ENCODE data around the gene NDRG4. TPM values are rescaled to one million over a fixed set of nuclear protein-coding genes. Genes with fewer than 3 reads are reported as not detected.
"Not testable (repeated sequence)": the region's sequence is repeated elsewhere in the genome, so short reads cannot be mapped to it uniquely, and the experiment has no call there.

NDRG4 gene
- total and polyA plus RNA-seq, 8 donors, result 1.9 to 48.7 (median 12.0) TPM

- intact Hi-C loops (cut with DNase I; ENCODE audit: low total_unique reads), result loop anchor here (5.0 kb wide), 1 partner anchor 148 kb away; no protein-coding TSS in a partner anchor
- DNase-seq, result no peak
- Histone ChIP-seq H3K9me3 (no peaks in the 10 kb centered on the region), H3K27ac (no peak overlapping the region), H3K4me3 (no peak overlapping the region), H3K27me3 (no peaks in the 10 kb centered on the region), H3K4me1 (peaks cover 0 to 8% (median 6%) of the 10 kb centered on the region in 4 donors), H3K36me3 (no peaks in the 10 kb centered on the region)
- WGBS, 5 donors, result 73 to 79% (median 77%) methylated on average over 11 of the region's 11 CpGs
- TF ChIP-seq EP300 (IDR thresholded peaks at IDR 0.05), result no peak
- TF ChIP-seq POLR2A (IDR thresholded peaks at IDR 0.05), result no peak
- no peak for TF ChIP-seq POLR2AphosphoS5 (IDR thresholded peaks at IDR 0.05)
- no peak for TF ChIP-seq CTCF (IDR thresholded peaks at IDR 0.05)
Measured at GRCh38 chr16:58485184-58485887, 14.6 kb upstream of the NDRG4 start.

GRCh38 chr16:58487566-58488351, 12.2 kb upstream of the NDRG4 start:
- no peak for TF ChIP-seq POLR2A (IDR thresholded peaks at IDR 0.05)
- peak in 5 of 7 experiments; percentile 83 to 92 (median 89) for TF ChIP-seq CTCF (IDR thresholded peaks at IDR 0.05)
- TF ChIP-seq POLR2AphosphoS5 (IDR thresholded peaks at IDR 0.05), result peak in 1 of 3 donors; percentile 25
- H3K27ac ChIP-seq, result no peak overlapping the region
- peaks cover 0 to 8% (median 6%) of the 10 kb centered on the region in 4 donors for H3K4me1 ChIP-seq
- peak; percentile 84 to 94 for DNase-seq
- no peaks in the 10 kb centered on the region for H3K27me3 ChIP-seq
- WGBS, 5 donors, result 15 to 37% (median 16%) methylated on average over 20 to 43 of the region's 43 CpGs
- no peaks in the 10 kb centered on the region for H3K9me3 ChIP-seq
- intact Hi-C loops (cut with DNase I; ENCODE audit: low total_unique reads), result loop anchor here (5.0 kb wide), 1 partner anchor 150 kb away; no protein-coding TSS in a partner anchor
- H3K36me3 ChIP-seq, result no peaks in the 10 kb centered on the region
- H3K4me3 ChIP-seq, result peak overlapping the region in 1 of 4 donors; percentile 32

- no peak for DNase-seq
- no peaks in the 10 kb centered on the region for H3K36me3 ChIP-seq
- peaks cover 0 to 2% (median 0%) of the 10 kb centered on the region in 3 donors for H3K27me3 ChIP-seq
- intact Hi-C loops (cut with DNase I; ENCODE audit: low total_unique reads), result loop anchor here (5.0 kb wide), 1 partner anchor 151 kb away; no protein-coding TSS in a partner anchor
- no peaks in the 10 kb centered on the region for H3K9me3 ChIP-seq
- H3K4me1 ChIP-seq, result peaks cover 0 to 8% (median 6%) of the 10 kb centered on the region in 4 donors
- no peak overlapping the region for H3K27ac ChIP-seq
- no peak overlapping the region for H3K4me3 ChIP-seq
- WGBS, 5 donors, result 25 to 47% (median 34%) methylated on average over 3 of the region's 3 CpGs
- TF ChIP-seq EP300 (IDR thresholded peaks at IDR 0.05), result no peak
- no peak for TF ChIP-seq POLR2A (IDR thresholded peaks at IDR 0.05)
- TF ChIP-seq CTCF (IDR thresholded peaks at IDR 0.05), result no peak
- TF ChIP-seq POLR2AphosphoS5 (IDR thresholded peaks at IDR 0.05), result no peak
Measured at GRCh38 chr16:58488531-58488930, 11.4 kb upstream of the NDRG4 start.

- TF ChIP-seq EP300 (IDR thresholded peaks at IDR 0.05), result no peak
- TF ChIP-seq POLR2AphosphoS5 (IDR thresholded peaks at IDR 0.05), result no peak
- no peak for TF ChIP-seq POLR2A (IDR thresholded peaks at IDR 0.05)
- TF ChIP-seq CTCF (IDR thresholded peaks at IDR 0.05), result no peak
- intact Hi-C loops (cut with DNase I; ENCODE audit: low total_unique reads), result no loop called here
- Histone ChIP-seq H3K9me3 (no peaks in the 10 kb centered on the region), H3K27ac (no peak overlapping the region), H3K4me1 (peaks cover 0 to 9% (median 6%) of the 10 kb centered on the region in 4 donors), H3K4me3 (no peak overlapping the region), H3K27me3 (peaks cover 0 to 8% (median 0%) of the 10 kb centered on the region in 3 donors), H3K36me3 (no peaks in the 10 kb centered on the region)
- WGBS, 5 donors, result 89 to 100% (median 96%) methylated on average over 4 of the region's 4 CpGs
- no peak for DNase-seq
Measured at GRCh38 chr16:58490065-58490464, 9.9 kb upstream of the NDRG4 start.

- H3K27me3 ChIP-seq, result peaks cover 0 to 10% (median 0%) of the 10 kb centered on the region in 3 donors
- H3K27ac ChIP-seq; DNase-seq; H3K36me3 ChIP-seq; H3K9me3 ChIP-seq; H3K4me3 ChIP-seq; intact Hi-C loops (cut with DNase I; ENCODE audit: low total_unique reads): not testable (repeated sequence)
- 83 to 93% (median 91%) methylated on average over 8 of the region's 8 CpGs for WGBS, 5 donors
- H3K4me1 ChIP-seq, result peaks cover 0 to 13% (median 8%) of the 10 kb centered on the region in 4 donors
Measured at GRCh38 chr16:58490539-58490938, 9.4 kb upstream of the NDRG4 start.

Measured in stomach (tissue), 9 donors.